Fibroblast of villous mesenchyme (primary cell): ENCODE data around the gene ZNF469. TPM values are rescaled to one million over a fixed set of nuclear protein-coding genes. Genes with fewer than 3 reads are reported as not detected.

Experiments used
- DNase-seq: peaks from one replicate; pipeline ENCODE4 v3.0.0-alpha.2; 2010; ENCODE audit warnings: low read depth
- H3K4me3 ChIP-seq: 2 replicates; pipeline ENCODE4 v1.5.1; 2011; ENCODE audit warnings: low read depth, mild to moderate bottlenecking, low read length
- CTCF ChIP-seq: IDR thresholded peaks from 2 replicates; pipeline ENCODE4 v1.5.1; 2012; ENCODE audit warnings: low read depth, mild to moderate bottlenecking, low read length; ENCODE audit not compliant: insufficient read depth
- total RNA-seq: library from RNA; depleted of rRNA; stranded (reverse); fragments of >200 nt; gene quantifications from 2 replicates; pipeline ENCODE4 v1.2.3, GENCODE V29; 2012

Gene ZNF469
- total RNA-seq, 1 donor = 6.0 TPM

- TF ChIP-seq CTCF = no peak
- DNase-seq = no peak
Measured at GRCh38 chr16:88429387-88430184, 46.8 kb downstream of the ZNF469 start.

GRCh38 chr16:88430185-88430523 is 47.4 kb downstream of the ZNF469 start:
- DNase-seq = no peak
- H3K4me3 ChIP-seq = no peak overlapping the region
- no peak for TF ChIP-seq CTCF

More at GRCh38 chr16:88429387-88430184, 46.8 kb downstream of the ZNF469 start:
- no peak overlapping the region for H3K4me3 ChIP-seq

- peak overlapping the region; percentile 9 for H3K4me3 ChIP-seq
- TF ChIP-seq CTCF = no peak
- no peak for DNase-seq
Measured at GRCh38 chr16:88430524-88431446, 48.0 kb downstream of the ZNF469 start.

DNA sequence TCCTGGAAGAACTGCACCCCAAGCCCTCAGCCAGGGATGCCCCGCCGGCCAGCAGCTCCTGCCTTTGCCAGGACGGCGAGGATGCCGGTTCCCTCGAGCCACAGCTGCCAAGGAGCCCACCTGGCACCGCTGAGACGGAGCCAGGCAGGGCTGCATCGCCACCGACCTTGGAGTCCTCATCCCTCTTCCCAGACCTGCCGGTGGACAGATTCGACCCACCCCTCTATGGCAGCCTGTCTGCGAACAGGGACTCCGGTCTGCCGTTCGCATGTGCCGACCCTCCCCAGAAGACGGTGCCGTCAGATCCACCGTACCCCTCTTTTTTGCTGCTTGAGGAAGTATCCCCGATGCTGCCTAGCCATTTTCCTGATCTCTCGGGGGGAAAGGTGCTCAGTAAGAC is 48.9 kb downstream of the ZNF469 start:
- no peak for DNase-seq
- H3K4me3 ChIP-seq = no peak overlapping the region
- no peak for TF ChIP-seq CTCF

GRCh38 chr16:88432174-88432573 is 49.4 kb downstream of the ZNF469 start:
- DNase-seq = no peak
- no peak overlapping the region for H3K4me3 ChIP-seq
- TF ChIP-seq CTCF = no peak

Other genes with a start within 250 kb of the ZNF469 start
- 2.6 TPM in 2 replicates for gene ZFPM1, start 70.3 kb downstream of the ZNF469 start, total RNA-seq
- gene ZC3H18, start 187.4 kb downstream of the ZNF469 start, total RNA-seq = 12.6 and 17.7 TPM in 2 replicates